Measurements from ENCODE around the gene GRIN2A.

The GRIN2A gene

GRCh38 chr16:10112021-10112420 lies 70.2 kb downstream of the GRIN2A start:
- H3K4me3 ChIP-seq (ENCODE audit: low read depth, low read length) = no peak overlapping the region
- TF ChIP-seq CTCF (IDR thresholded peaks at IDR 0.05; ENCODE audit: borderline replicate concordance, insufficient read depth, low read depth, low read length) = no peak

GRCh38 chr16:10111156-10111761 lies 71.0 kb downstream of the GRIN2A start:
- TF ChIP-seq CTCF (IDR thresholded peaks at IDR 0.05; ENCODE audit: borderline replicate concordance, insufficient read depth, low read depth, low read length) = no peak

GRCh38 chr16:10110552-10110951 lies 71.7 kb downstream of the GRIN2A start:
- no peak overlapping the region for H3K4me3 ChIP-seq (ENCODE audit: low read depth, low read length)
- TF ChIP-seq CTCF (IDR thresholded peaks at IDR 0.05; ENCODE audit: borderline replicate concordance, insufficient read depth, low read depth, low read length) = no peak

More at GRCh38 chr16:10111156-10111761, 71.0 kb downstream of the GRIN2A start:
- H3K4me3 ChIP-seq (ENCODE audit: low read depth, low read length) = no peak overlapping the region

- TF ChIP-seq CTCF (IDR thresholded peaks at IDR 0.05; ENCODE audit: borderline replicate concordance, insufficient read depth, low read depth, low read length) = no peak
- no peak overlapping the region for H3K4me3 ChIP-seq (ENCODE audit: low read depth, low read length)
Measured at GRCh38 chr16:10107081-10107480, 75.1 kb downstream of the GRIN2A start.

GRCh38 chr16:10103700-10104099 lies 78.5 kb downstream of the GRIN2A start:
- no peak for TF ChIP-seq CTCF (IDR thresholded peaks at IDR 0.05; ENCODE audit: borderline replicate concordance, insufficient read depth, low read depth, low read length)
- no peak overlapping the region for H3K4me3 ChIP-seq (ENCODE audit: low read depth, low read length)

GRCh38 chr16:10103118-10103517 lies 79.1 kb downstream of the GRIN2A start:
- no peak overlapping the region for H3K4me3 ChIP-seq (ENCODE audit: low read depth, low read length)
- TF ChIP-seq CTCF (IDR thresholded peaks at IDR 0.05; ENCODE audit: borderline replicate concordance, insufficient read depth, low read depth, low read length) = no peak

GRCh38 chr16:10100829-10101228 lies 81.4 kb downstream of the GRIN2A start:
- no peak for TF ChIP-seq CTCF (IDR thresholded peaks at IDR 0.05; ENCODE audit: borderline replicate concordance, insufficient read depth, low read depth, low read length)
- H3K4me3 ChIP-seq (ENCODE audit: low read depth, low read length) = no peak overlapping the region
